ENCODE measurements around the gene TACO1.

DNA sequence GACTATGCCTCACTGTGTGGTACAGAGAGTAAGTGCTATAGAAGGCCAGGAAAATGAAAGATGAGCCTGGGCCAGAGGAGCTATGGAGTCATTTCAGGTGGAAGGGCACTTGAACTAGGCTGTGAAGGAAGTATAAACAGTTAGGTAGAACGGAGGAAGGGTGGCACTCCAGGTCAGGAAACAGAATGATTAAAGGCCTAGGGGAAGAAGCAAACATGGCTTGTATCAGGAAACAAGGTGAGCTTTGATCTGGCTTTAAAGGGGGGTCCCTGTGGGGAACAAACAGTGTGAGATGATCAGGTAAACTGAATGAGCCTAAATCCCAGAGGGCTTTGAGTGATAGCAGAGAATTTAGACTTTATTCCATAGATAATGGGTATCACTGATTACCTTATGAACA, 38.4 kb downstream of the TACO1 start:
- TF ChIP-seq SUZ12 (IDR thresholded peaks at IDR 0.05; ENCODE audit: extremely low read depth, insufficient read depth, insufficient read length): no peak
- no peak for TF ChIP-seq ZNF274 (IDR thresholded peaks at IDR 0.05; ENCODE audit: low read depth, low read length)
- no peak for TF ChIP-seq YY1 (IDR thresholded peaks at IDR 0.05; ENCODE audit: insufficient read depth, insufficient read length)

All from NT2/D1 (cell line).